Suprapubic skin (tissue), 4 donors: ENCODE measurements around the gene VSX1. TPM values are rescaled to one million over a fixed set of nuclear protein-coding genes. Genes with fewer than 3 reads are reported as not detected.
A peak's percentile ranks its signal among the peaks of the same experiment; 100 is the strongest.

Source experiments
- DNase-seq, 2 donors: peaks; one replicate each; pipeline ENCODE4 v3.0.0-alpha.2; 2019; ENCODE audit warnings: low spot score in 2 of 2
- H3K27ac ChIP-seq: fragments of 200-600 bp; sonication (generic); one replicate; pipeline ENCODE4 v1.5.1; 2019
- H3K27me3 ChIP-seq: fragments of 200-600 bp; sonication (generic); one replicate; pipeline ENCODE4 v1.5.1; 2019
- H3K36me3 ChIP-seq: fragments of 200-600 bp; sonication (generic); one replicate; pipeline ENCODE4 v1.5.1; 2019
- H3K4me1 ChIP-seq: fragments of 200-600 bp; sonication (generic); one replicate; pipeline ENCODE4 v1.5.1; 2019
- H3K4me3 ChIP-seq: fragments of 200-600 bp; sonication (generic); one replicate; pipeline ENCODE4 v1.5.1; 2019; ENCODE audit warnings: mild to moderate bottlenecking
- H3K9me3 ChIP-seq: fragments of 200-600 bp; sonication (generic); one replicate; pipeline ENCODE4 v1.5.1; 2019
- CTCF ChIP-seq, 2 donors: fragments of 200-600 bp in 1 of 2; fragments of 450-650 bp in 1 of 2; sonication (generic) in 1 of 2; IDR thresholded peaks; one replicate each; pipeline ENCODE4 v1.5.1; 2016 to 2019; ENCODE audit warnings: antibody characterized with exemption in 2 of 2, mild to moderate bottlenecking in 1 of 2, moderate library complexity in 1 of 2
- EP300 ChIP-seq: sonication (generic); formaldehyde crosslinking; IDR thresholded peaks from one replicate; pipeline ENCODE4 v1.6.1; 2017; ENCODE audit warnings: antibody characterized with exemption
- POLR2A ChIP-seq, 2 donors: fragments of 450-650 bp; IDR thresholded peaks; one replicate each; pipeline ENCODE4 v1.6.1; 2017; ENCODE audit warnings: antibody characterized with exemption in 2 of 2, mild to moderate bottlenecking in 2 of 2, moderate library complexity in 2 of 2
- POLR2AphosphoS5 ChIP-seq, 3 donors: sonication (generic); formaldehyde crosslinking; IDR thresholded peaks; one replicate each; pipeline ENCODE4 v1.6.1; 2017; ENCODE audit warnings: antibody characterized with exemption in 3 of 3
- WGBS: methylation state at CpG from one replicate; pipeline ENCODE4 v1.1.5; 2018; 5-methylcytosine and 5-hydroxymethylcytosine counted together
- total RNA-seq, 4 donors: library from RNA; depleted of rRNA; stranded (reverse); fragments of >200 nt; gene quantifications; one replicate each; pipeline ENCODE4 v1.1.0, GENCODE V29; 2016

Gene VSX1
- total RNA-seq, 4 donors from 2014 or later, result not detected

DNA sequence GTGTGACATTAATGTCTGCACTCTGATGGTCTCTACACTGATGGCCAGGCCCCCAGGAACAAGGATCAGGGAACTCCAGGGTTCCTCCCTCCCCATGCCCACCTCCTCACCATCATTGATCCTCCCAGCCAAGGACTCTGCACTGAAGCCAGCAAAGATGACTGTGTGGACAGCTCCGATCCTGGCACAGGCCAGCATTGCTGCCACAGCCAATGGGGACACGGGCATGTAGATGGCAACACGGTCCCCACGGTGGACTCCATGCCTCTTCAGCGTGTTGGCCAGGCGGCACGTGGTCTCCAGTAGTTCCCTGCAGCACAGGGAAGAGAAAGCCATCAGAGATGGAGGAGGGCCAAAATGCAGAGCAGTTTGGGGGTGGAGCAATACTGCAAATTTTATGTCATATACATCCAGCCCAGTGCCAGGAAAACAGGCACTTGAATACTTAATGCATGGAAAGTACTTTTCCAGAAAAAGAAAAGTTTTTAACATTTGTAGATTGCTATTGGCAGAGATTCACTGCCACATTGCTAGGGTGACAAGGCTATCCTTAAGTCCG lies 51.2 kb downstream of the VSX1 start:
- Histone ChIP-seq H3K27ac (no peak overlapping the region), H3K36me3 (peaks cover 7% of the 10 kb centered on the region), H3K4me1 (peaks cover 30% of the 10 kb centered on the region), H3K4me3 (no peak overlapping the region), H3K27me3 (no peaks in the 10 kb centered on the region), H3K9me3 (no peaks in the 10 kb centered on the region)
- WGBS, result 94% methylated on average over 8 of the region's 8 CpGs
- no peak for DNase-seq
- TF ChIP-seq POLR2A (IDR thresholded peaks at IDR 0.05) (no peak), POLR2AphosphoS5 (IDR thresholded peaks at IDR 0.05) (no peak), EP300 (no peak), CTCF (IDR thresholded peaks at IDR 0.05) (no peak)

- Histone ChIP-seq H3K9me3 (no peaks in the 10 kb centered on the region), H3K36me3 (peaks cover 7% of the 10 kb centered on the region), H3K27ac (no peak overlapping the region), H3K4me3 (no peak overlapping the region), H3K4me1 (peaks cover 27% of the 10 kb centered on the region), H3K27me3 (no peaks in the 10 kb centered on the region)
- TF ChIP-seq EP300, result no peak
- WGBS, result 92% methylated on average over 5 of the region's 5 CpGs
- no peak for DNase-seq
Measured at GRCh38 chr20:25030007-25030648, 51.8 kb downstream of the VSX1 start.

DNA sequence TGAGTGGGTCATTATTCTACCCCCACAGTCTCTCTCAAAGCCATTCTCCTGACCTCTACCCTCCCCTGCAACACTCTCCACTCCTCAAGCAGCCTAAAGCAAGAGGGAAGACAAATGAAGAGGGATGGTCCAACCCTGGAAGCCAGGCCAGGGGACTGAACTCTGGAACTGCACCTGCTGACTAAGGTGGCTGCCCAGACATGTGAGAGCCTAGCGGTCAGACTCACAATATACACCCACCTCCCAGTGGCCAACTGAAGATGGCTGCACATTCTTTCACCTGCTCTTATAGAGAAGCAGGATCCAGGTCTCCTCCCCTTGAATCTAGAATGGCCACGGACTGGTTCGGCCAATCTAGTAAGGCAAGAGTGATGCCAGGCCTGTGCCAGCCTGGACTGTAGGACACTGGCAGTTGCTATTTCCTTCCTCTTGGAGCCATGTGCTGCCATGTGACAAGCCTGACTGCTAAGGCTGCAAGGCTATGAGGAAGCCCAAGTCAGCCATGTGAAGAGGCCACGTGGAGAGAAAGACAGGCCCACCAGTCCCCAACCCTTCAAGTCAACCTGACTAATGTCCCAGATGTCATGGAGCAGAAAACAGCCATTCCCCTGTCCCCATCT lies 55.8 kb downstream of the VSX1 start:
- DNase-seq, result peak in 1 of 2 donors; percentile 50
- Histone ChIP-seq H3K4me3 (no peak overlapping the region), H3K36me3 (peaks cover 15% of the 10 kb centered on the region), H3K27ac (no peak overlapping the region), H3K4me1 (peaks cover 23% of the 10 kb centered on the region), H3K9me3 (no peaks in the 10 kb centered on the region), H3K27me3 (no peaks in the 10 kb centered on the region)
- no peak for TF ChIP-seq EP300
- no peak for TF ChIP-seq POLR2AphosphoS5 (IDR thresholded peaks at IDR 0.05)
- no peak for TF ChIP-seq CTCF (IDR thresholded peaks at IDR 0.05)
- TF ChIP-seq POLR2A (IDR thresholded peaks at IDR 0.05), result no peak
- WGBS, result 96% methylated on average over 2 of the region's 4 CpGs

Other genes with a start within 250 kb of the VSX1 start
- gene CST7, start 132.9 kb downstream of the VSX1 start, total RNA-seq, result 1 to 10 TPM in 2 of 4 donors, under 1 TPM in 1, not detected in 1; 0.97 to 4.1 (median 2.7) TPM
- gene APMAP, start 89.4 kb downstream of the VSX1 start, total RNA-seq, result 10 to 100 TPM; 61.8 to 89.3 (median 69.9) TPM
- gene ACSS1, start 24.0 kb downstream of the VSX1 start, total RNA-seq, result 10 to 100 TPM; 29.0 to 80.0 (median 47.6) TPM
- 100 to 1,000 TPM in 1 of 4 donors, 10 to 100 TPM in 3; 33.8 to 103 (median 47.0) TPM for gene ENTPD6, start 113.6 kb upstream of the VSX1 start, total RNA-seq
- gene PYGB, start 165.9 kb upstream of the VSX1 start, total RNA-seq, result 100 to 1,000 TPM; 142 to 247 (median 198) TPM